ENCODE data around the gene PPM1A.
A peak's percentile ranks its signal among the peaks of the same experiment; 100 is the strongest.

PPM1A gene

DNA sequence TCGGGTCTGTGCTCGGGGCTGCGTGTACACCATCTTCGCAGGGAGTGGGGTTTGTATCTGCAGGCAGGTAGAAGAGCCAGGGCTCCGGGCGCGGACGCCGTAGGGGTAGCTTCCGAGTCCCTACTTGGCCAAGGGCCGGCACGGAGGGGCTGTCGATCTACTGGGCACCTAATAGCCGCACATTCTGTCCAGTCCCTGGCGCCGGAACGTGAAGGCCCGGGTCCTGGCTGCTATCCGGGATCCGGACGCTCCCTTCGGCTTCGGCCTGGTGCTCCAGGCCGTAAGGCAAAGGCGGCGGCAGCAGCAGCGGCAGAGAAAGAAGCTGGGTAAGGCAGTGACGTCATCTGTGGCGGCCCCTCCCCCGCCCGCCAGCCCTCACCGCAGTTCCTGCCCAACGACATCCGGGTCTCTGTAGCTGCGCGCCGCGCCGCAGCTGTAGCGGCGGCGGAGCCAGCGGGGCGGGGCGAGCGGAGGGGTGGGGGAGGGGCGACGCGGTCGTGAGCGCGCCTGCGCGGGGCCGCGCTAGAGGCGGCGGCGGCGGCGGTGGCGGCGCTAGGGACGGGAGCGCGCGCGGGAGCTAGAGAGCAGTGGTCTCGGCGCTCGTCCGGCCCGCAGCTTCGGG lies at the start of gene PPM1A:
Gene PPM1A (plus strand): TSS at position 525 of the 622 bp plus-strand sequence. CDS start 33,483 bp downstream, outside the sequence.
- DNase-seq, result peak; percentile 97

DNA sequence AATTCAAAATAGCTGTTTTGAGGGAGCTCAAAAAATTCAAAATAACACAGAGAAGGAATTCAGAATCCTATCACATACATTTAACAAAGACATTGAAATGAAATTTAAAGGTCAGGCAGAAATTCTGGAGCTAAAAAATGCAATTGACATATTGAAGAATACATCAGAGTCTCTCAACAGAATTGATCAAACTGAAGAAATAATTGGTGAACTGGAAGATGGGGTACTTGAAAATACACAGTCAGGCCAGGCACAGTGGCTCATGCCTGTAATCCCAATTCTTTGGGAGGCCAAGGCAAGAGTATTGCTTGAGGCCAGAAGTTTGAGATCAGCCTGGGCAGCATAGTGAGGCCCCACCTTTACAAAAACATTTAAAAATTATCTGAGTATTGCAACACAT lies 49.7 kb upstream of the PPM1A start:
- DNase-seq, result no peak

DNA sequence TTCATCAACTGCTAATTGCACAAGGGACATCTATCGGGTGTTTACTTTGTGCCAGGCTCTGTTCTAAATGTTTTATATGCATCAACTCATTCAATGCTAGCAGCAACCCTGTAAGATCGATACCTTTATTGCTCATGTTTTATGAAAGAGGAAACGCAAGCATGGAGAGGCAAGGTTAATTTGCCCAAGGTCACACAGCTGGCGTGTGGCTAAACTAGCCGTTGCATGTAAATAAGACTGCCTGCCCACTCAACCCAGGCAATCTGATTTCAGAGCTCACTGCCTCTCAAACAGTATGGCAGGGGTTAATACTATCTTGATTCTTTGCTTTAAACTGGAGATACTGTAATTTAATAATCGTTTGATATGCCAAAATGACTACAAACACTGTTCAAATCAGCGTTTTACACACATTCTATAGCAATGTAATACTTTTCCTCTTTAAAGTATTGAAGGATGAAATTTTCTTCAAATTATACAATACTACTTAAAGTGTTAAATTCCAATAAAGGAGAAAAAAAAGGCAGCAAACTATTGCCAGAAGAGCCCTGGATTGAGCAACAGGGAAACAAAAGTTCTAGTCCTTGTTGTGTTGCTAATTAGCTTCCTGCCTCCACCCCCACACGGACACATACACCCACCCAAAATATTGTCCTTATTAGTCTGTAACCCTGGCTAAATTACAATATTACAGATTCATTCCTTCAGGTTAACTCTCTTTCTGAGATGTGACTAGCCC lies 44.7 kb upstream of the PPM1A start:
- DNase-seq, result peak; percentile 10

DNA sequence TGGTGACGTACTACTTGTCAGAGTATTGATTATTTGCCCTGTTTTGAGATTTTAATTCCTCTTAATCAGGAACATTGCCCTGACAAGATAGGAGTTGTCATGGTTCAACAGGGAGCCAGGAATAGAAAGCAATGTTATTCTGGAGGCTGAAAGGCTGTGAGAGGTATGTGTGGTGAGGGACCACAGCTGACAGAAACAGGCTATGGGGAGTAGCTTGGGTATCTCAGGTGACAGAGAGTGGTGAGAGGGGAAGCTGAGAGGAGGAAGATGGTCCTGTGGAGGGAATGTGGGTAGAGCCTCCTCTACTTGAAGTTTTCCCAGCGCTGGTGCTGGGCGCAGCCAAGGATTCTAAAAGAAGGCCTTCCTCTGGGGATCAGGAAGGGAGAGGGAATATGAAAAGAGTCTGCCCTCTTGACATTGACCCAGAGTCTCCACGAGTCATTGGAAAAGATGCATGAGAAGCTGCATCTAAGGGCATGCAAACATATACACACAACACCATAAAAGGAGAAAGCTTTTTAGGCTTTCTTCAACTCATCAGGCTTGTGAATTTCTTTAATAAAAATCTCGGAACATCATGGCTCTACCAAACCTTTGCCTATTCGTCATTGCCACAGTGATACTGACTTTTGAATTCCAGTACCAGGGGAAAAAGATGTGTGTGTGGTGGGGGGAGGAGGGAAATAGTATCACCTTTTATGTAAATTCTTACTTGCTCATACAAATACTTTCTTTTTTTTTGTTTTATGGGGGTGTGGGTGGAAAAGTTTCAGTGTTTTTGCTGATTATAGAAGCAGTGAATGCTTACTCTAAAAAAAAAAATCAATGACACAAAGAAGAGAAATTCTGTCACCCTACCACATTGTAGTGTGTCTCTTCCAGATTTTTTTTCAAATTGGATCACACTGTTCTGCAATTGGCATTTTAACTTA lies 43.9 kb upstream of the PPM1A start:
- DNase-seq, result no peak

DNA sequence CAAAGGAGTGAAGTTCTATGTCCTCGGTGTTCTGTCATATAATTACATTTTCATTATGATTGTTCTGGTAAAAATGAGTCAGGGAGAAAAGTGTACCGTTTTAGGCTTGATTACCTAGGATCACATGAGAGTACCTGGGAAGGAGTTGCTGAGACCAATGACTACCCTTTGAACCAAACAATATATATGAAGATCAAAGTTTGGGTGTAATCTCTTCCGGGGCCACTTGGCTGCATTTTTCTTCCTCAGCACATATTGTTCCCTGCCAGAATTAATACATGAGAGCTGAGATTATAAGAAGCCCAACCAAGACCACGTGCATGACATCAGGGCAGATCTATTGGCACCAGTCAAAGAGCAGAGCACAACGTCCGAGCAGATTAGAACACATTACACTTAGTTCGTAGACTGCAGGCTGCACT lies 42.8 kb upstream of the PPM1A start:
- no peak for DNase-seq

DNA sequence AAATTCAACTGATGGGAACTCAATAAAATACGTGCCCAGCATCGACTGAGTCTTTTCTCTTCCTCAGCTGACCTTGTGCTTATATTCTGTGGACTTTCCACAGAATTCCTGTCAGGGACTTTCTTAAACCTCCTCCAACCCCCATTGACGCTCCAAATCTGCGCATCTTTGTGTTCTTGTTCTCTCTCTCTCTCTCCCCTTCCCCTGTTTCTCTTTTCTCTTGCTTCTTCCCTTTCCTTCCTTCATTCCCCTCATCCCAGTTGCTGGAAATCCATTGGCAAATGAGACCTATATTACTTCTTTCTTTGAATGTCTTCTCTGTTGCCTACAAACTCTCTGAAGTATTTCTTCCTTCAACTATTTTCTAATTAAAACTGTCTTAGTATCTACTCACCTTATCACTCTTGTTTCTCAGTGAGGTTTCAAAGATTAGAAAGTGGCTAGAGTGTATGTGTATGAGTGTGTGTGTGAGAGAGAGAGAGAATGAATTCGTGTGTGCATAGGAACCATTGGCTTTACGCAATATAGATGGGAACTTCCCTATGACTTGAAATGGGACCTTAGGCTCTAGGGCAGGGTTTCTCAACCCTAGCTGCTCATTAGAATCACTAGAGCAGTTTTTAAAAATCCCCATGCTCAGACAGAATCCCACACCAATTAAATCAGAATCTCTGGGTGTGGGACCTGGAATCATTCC lies 42.0 kb upstream of the PPM1A start:
- no peak for DNase-seq

DNA sequence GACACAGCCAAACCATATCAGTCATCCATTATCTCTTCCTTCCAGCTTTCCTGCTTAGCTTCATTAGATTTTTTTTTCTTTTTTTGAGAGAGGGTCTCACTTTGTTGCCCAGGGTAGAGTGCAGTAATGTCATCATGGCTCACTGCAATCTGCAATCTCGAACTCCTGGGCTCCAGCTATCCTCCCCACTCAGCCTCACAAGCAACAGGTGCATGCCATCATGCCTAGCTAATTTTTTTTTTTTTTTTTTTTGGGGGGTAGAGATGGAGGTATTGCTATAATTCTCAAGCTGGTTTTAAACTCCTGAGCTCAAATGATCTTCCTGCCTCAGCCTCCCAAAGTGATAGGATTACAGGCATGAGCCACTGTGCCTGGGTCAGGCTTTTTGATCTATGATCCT lies 38.3 kb upstream of the PPM1A start:
- DNase-seq, result no peak

DNA sequence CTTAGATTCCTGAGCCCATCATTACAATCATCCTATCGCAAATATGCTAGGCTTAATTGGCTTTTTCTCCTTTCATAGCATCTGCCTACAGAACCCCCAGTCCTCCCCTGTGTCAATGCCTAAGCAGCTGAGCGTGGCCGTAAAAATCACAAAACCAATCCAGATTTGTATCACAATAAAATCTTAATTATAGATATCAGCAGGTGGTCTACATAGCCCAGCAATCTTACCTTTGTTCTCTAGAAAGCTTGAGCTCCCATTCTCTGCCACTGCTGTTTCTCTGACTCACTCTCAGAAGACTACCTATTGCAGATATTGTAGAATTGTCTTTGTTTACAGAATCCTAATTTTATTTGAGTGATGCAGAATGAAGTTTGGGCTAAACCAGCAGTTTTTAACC lies 37.9 kb upstream of the PPM1A start:
- DNase-seq, result no peak

DNA sequence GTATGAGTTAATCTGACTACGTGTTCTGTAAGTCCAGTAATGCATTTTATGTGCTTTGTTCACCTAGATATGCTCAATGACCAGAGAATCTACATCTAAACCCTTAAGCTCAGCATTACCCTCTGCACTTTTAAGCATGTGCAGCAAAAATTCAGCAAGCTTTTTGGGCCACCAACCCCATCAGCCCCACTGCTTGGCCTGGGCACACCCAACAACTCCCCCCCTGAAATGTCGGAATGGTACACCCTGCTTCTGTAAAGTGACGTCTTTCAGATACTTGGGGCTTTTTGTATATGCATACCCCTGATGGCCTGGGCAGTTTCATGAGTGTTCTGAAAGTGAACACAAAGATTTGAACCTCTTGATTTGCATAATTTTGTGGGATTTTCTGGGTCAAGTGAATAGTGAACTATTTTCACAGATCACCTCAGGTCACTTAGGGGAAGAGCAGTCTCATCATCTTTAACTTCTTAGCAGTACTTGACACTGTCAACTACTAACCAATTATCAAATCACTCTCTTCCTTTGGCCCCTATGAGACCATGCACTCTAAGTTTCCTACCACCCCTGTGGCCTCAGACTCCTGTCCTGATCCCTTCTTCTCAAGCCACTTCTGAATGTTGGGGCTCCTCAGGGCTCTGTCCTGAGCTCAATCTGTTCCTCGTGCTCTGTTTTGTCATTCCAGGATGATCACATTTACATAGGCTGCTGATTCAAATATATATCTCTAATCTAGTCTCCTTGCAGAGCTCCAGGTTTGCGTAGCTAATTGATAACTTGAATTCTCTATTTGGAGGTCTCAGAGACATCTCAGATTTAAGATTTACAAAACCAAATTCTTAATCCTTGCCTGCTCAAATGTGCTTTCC lies 36.3 kb upstream of the PPM1A start:
- no peak for DNase-seq

DNA sequence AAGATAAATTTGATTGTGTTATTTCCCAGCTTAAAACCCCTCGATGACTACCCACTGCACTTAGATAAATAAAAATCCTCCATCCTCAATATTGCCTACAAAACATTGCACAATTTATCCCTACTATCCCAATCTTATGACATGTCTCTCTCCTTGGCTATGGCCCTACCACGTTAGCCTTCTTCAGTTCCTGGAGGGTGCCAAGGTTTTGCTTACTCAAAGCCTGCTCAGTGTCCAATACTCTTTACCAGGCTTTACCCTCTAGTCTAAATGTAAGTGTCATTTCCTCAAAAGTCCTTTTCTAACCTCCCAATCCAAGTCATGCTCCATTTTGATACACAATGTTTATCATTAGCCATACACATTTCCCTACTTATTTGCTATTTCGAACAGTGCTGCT lies 35.0 kb upstream of the PPM1A start:
- no peak for DNase-seq

DNA sequence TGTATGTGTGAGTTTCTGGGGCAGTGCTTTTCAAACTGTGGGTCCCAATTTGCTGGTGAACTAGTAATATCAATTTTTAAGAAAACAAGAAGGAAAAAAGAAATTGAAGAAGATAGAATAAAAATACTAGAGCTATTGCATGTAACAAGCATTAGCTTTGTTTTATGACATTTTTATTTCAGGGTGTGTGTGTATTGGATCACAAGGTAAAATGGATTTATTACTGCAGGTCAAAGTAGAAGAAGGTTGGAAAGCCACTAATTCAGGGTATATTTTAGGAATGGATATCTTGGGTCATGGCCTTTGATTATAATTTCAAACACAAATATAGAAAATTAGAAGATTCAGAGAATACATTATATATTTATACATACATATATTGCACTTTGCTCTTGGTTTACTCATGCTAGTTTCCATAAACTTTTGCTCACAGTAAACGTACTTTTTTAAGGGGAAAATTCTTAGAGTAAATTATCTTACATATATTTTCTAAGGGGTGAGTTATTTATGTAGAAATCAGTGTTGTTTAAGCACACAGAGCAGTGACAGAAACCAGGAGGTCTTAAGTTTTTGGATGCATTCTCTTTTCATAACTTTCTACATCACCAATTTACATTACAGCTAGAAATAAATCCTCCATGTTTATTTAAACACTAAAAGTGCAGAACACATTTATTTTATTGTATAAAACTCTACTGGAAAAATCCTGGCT lies 34.5 kb upstream of the PPM1A start:
- no peak for DNase-seq

DNA sequence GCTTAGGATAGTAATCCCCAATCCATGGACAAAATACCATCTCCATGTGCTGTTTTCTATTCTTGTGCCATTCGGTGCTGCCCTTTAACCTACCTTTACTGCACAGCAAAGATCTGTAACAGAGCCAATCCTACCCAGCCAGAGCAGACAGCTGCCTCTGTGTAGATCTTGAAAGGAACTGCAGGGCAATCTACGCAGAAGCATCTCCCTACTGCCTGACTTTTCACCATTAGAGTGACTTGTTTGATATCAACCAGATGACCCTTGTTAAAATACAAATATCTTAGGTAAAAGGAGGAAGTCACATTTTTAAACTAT lies 33.9 kb upstream of the PPM1A start:
- no peak for DNase-seq

DNA sequence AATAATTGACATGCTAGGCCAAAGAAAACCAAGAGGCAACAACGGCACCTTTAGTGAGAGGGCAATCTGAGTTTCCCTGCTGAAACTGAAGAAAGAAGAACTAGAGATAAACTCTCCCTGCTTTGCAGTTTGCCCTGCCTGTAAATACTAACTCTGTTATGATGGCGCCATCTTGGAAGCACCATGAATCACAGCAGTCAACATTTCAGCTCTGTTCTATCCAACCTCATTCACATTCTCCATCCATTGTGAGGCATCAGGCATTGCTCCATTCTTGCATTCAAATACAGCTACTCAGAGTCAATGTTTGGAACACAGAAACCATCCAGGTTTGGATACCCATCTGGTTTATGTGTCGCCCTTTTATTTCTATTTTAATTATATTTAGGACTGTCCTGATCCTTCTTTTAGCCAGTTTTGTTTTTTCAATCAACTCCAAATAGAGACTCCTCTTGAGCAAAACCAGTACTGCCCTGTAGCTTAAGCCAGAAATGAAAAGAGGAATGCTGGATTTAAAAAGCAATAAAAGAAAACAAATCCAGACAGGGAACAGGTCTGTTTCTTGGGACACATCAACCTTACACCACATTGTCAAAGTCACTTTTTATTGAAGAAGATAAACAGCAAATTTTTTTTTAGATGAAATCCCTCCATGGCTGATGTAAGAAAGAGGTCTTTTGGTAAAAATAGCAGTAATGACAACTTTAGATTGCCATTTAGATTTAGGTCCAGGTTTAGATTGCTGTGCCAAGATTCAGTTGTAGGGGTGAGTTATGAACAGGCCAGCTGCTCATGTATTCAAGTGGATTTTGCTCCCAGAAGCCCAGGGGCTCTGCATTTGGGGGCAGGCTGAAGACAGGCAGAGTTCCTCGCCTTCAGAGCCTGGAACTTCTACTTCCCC lies 33.3 kb upstream of the PPM1A start:
- DNase-seq, result no peak

DNA sequence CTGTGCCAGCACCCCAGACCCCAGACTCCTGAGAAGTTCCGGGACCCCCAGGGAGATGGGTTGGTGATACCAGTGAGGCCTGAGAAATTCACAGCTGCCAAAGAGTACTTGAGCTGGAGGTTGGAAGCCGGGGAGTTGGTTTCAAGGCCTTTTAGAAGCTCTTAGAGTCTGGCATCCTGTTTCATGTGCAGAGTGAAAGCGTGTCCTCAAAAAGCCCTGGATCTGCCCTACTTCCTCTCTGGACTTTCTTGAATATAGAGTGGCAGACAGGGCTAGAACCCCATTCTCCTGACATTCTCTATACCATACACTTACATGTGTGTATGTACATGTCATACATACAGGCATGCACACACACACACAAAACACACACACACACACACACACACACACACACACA lies 31.3 kb upstream of the PPM1A start:
- DNase-seq, result no peak

DNA sequence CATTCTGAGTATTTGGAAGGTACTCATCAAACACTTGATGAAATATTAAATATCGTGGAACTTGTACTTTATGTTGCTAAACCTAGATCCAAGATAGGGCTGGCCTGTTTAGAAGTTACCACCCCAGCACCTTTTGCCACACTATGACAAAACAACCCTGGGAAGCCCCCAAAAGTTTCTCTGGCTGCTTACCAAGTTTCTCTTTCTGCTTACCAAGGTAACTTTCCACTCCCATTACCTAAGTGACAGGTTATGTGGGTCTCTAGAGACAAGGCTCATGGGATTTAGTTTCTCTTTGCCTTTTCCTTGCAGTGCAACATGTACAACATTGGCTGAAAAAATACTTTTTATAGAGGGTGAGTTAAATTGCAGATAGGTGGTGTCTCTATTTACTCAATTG lies 28.9 kb upstream of the PPM1A start:
- DNase-seq, result no peak

DNA sequence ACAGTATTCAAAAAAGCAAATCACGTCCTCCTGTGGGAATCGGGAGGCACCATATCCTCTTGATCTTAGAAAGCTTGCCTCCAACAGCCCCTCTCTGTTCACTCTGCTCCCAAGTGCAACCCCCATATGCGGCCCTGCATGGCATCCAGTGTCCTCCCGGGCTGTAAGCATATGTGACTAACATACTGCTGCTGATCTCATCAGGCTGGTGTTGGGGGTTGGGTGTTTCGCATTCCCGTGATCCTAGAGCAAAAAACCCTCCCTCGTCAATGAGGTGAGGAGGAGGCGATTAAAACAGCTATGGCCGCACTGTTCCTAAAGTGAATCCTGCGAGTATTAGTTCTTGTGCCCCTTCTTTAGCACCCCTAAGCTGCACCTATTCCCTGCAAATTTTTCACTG lies 28.1 kb upstream of the PPM1A start:
- DNase-seq, result no peak

DNA sequence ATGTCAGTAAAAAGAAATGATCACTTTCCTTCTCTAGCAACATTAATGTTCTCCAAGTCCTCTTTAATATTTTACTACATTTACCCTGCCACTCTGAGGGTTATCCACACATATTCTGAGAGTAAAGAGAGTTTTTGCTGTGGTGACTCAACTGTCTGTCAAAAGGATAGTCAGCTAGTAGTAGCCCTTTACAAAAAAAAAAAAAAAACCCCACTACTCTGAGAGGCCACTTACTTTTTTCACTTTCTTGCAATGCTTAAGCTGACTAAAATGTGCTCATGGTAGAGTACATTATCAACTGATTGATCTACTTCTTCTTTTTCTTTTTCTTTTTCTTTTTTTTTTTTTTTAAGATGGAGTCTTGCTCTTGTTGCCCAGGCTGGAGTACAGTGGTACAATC lies 27.6 kb upstream of the PPM1A start:
- no peak for DNase-seq

DNA sequence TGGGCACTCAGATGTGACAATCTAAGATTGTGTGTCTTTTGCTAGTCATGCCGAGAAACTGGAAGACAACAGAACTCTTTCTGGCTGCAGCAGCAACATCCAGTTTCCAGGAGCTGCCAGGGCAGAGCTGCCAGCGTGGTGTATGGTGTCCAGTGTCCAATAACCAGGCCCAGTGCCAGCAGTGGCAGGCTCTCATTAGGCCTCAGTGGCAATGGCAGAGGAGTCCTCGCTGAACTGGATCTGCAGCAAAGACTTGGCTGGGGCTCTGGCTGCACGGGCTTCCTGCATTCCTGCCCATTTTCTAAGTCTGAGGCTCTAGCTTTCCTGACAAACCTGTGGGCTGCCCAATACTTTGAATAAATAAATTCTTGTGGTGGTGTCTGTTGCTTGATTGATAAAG lies 26.2 kb upstream of the PPM1A start:
- peak; percentile 94 for DNase-seq

DNA sequence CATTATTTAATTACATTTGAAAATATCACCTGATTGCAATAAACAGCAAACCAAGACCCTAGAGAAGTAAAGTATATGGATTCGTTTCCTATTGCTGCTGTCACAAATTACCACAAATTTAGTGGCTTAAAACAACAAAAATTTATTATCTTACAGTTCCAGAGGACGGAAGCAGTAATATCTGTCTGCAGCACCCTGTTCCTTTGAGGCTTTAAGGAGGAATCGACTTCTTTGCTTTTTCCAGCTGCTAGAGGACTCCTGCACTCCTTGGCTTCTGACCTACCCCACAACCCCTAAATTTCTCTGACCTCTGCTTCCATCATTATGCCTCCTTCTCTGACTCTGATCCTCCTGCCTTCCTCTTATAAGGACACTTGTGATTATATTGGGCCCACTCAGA lies 23.8 kb upstream of the PPM1A start:
- no peak for DNase-seq

DNA sequence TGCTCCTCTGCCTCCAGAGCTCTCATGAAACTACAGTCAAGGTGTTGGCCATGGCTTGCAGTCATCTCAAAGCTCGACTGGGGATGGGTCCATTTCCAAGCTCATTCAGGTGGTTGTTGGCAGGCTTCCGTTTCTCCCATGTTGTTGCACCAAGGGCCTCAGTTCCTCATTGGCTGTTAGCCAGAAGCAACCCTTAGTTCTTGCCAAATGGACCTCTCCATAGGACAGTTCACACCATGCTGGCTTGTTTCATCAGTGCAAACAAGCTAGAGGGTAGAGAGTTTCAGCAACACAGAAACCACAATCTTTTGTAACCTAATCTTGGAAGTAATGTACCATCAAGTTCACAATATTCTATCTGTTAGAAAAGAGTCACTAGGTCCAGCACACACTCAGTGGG lies 22.7 kb upstream of the PPM1A start:
- peak; percentile 82 for DNase-seq

DNA sequence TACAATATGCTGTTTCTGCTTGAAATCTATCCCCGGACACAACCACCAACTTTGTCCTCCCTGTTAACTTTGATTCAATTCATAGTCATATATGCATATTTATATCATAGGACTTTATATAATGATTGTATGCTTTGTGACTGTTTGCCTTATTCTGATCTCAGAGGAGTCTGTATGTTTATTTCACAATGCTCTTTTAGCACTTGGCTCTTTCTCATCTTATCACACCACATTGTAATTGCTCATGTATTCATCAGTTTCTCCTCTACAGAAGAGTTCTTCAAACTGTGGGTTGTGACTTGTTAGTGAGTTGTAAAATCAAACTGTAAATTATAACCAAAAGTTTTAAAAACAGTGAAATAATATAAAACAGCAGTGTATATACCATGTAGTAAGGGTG lies 21.7 kb upstream of the PPM1A start:
- no peak for DNase-seq
